Upper lobe of left lung (tissue), 6 donors: ENCODE data around the gene TMEM40. TPM values are rescaled to one million over a fixed set of nuclear protein-coding genes. Genes with fewer than 3 reads are reported as not detected.

Experiments used
- ATAC-seq, 2 donors: fragments of 200-7000 bp; cut with Tn5 transposase; one replicate each; pipeline ENCODE4 v1.9.1; 2022; ENCODE audit warnings: mild to moderate bottlenecking in 2 of 2, moderate library complexity in 2 of 2; ENCODE audit not compliant: low FRiP score in 2 of 2
- DNase-seq, 2 donors: peaks; one replicate each; pipeline ENCODE4 v3.0.0-alpha.2; 2019 to 2020
- H3K27ac ChIP-seq, 4 donors: fragments of 200-600 bp; sonication (generic); one replicate each; pipeline ENCODE4 v1.5.1; 2016 to 2019
- H3K27me3 ChIP-seq, 4 donors: fragments of 200-600 bp; sonication (generic); one replicate each; pipeline ENCODE4 v1.5.1; 2017 to 2019
- H3K36me3 ChIP-seq, 4 donors: fragments of 200-600 bp; sonication (generic); one replicate each; pipeline ENCODE4 v1.5.1; 2016 to 2019
- H3K4me1 ChIP-seq, 4 donors: fragments of 200-600 bp; sonication (generic); one replicate each; pipeline ENCODE4 v1.5.1; 2018 to 2019
- H3K4me3 ChIP-seq, 4 donors: fragments of 200-600 bp; sonication (generic); one replicate each; pipeline ENCODE4 v1.5.1; 2017 to 2019; ENCODE audit warnings: mild to moderate bottlenecking in 2 of 4, moderate library complexity in 1 of 4
- H3K9me3 ChIP-seq, 4 donors: fragments of 200-600 bp; sonication (generic); one replicate each; pipeline ENCODE4 v1.5.1; 2018 to 2019
- CTCF ChIP-seq, 6 experiments: fragments of 450-650 bp in 4 of 6; fragments of 200-600 bp in 2 of 6; sonication (generic) in 2 of 6; IDR thresholded peaks; one replicate each; pipeline ENCODE4 v1.5.1; 2016 to 2019; ENCODE audit warnings: antibody characterized with exemption in 6 of 6
- EP300 ChIP-seq, 4 donors: sonication (generic); formaldehyde crosslinking; IDR thresholded peaks; one replicate each; pipeline ENCODE4 v1.5.1; 2017; ENCODE audit warnings: antibody characterized with exemption in 4 of 4, control low read depth in 2 of 4
- POLR2A ChIP-seq, 4 donors: fragments of 450-650 bp; IDR thresholded peaks; one replicate each; pipeline ENCODE4 v1.5.1; 2016 to 2017; ENCODE audit warnings: antibody characterized with exemption in 4 of 4, mild to moderate bottlenecking in 2 of 4
- POLR2AphosphoS5 ChIP-seq, 2 donors: sonication (generic); formaldehyde crosslinking; IDR thresholded peaks; one replicate each; pipeline ENCODE4 v1.5.1; 2017; ENCODE audit warnings: antibody characterized with exemption in 2 of 2
- WGBS, 2 donors: methylation state at CpG; one replicate each; pipeline ENCODE4 v1.1.5; 2017 to 2018; 5-methylcytosine and 5-hydroxymethylcytosine counted together
- total RNA-seq, 6 donors: library from RNA; depleted of rRNA in 4 of 6; stranded (reverse); fragments of >200 nt in 4 of 6; gene quantifications; one replicate each; pipeline versions ENCODE4 v1.1.0 to v1.2.1, GENCODE V29; 2016 to 2021
- donor health status: DM: no; HTN: no; CAD: no; lungs with moderate emphysema.
- donor health status: DM: no; HTN: yes; CAD: no; lungs with severe emphysema.

The TMEM40 gene
- total RNA-seq = 1 to 10 TPM in 4 of 6 donors, under 1 TPM in 2; 0.30 to 5.3 (median 1.1) TPM

- no peaks in the 10 kb centered on the region for H3K27me3 ChIP-seq
- TF ChIP-seq POLR2A (IDR thresholded peaks at IDR 0.05) (no peak), CTCF (IDR thresholded peaks at IDR 0.05) (no peak), POLR2AphosphoS5 (IDR thresholded peaks at IDR 0.05) (no peak), EP300 (IDR thresholded peaks at IDR 0.05) (no peak)
- H3K27ac ChIP-seq = peak within 1 kb of the TSS; percentile 67 to 84 (median 76)
- no peak within 1 kb of the TSS for H3K4me3 ChIP-seq
- DNase-seq (peak in 1 of 2 donors; percentile 38), ATAC-seq (peak in 1 of 2 donors; percentile 21)
- H3K4me1 ChIP-seq = peaks cover 9 to 15% (median 11%) of the 10 kb centered on the region in 4 donors
- H3K9me3 ChIP-seq = no peaks in the 10 kb centered on the region
- 89 to 91% methylated on average over 9 to 10 of the region's 10 CpGs for WGBS, 2 donors
- no peaks in the 10 kb centered on the region for H3K36me3 ChIP-seq
These were observed at the start of gene TMEM40 for GRCh38 chr3:12759097-12759679. TSS of gene TMEM40 (minus strand) at chr3:12759259. CDS start at chr3:12749832, 9,427 bp downstream.

DNA sequence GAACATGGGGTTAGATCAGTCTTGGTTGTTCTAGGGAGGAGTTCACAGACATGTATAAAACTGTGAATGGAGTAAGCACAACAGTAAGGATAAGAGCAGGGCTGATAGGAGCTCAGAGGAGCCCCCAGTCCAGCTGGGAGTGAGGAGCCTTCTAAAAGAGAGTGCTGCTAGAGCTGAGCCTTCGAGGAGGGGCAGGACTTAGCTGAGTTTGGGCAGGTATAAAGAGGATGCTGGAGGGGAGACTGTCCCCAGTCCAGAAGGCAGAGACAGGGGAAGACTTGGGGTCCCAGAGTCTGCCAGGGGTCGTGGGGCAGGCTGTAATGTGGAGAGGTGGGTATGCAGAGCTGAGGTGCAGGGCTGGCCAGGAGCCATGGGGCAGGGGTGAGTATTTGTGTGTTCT lies 49.5 kb upstream of the TMEM40 start:
- no peaks in the 10 kb centered on the region for H3K9me3 ChIP-seq
- ATAC-seq = no peak
- peaks cover 0 to 15% (median 0%) of the 10 kb centered on the region in 4 donors for H3K36me3 ChIP-seq
- peaks cover 6 to 16% (median 8%) of the 10 kb centered on the region in 4 donors for H3K4me1 ChIP-seq
- no peak for DNase-seq
- whole genome bisulfite sequencing, 2 donors = 69 to 88% methylated on average over 2 of the region's 2 CpGs
- no peaks in the 10 kb centered on the region for H3K27me3 ChIP-seq
- peak overlapping the region in 1 of 4 donors; percentile 42 for H3K27ac ChIP-seq
- TF ChIP-seq EP300 (IDR thresholded peaks at IDR 0.05) (no peak), POLR2AphosphoS5 (IDR thresholded peaks at IDR 0.05) (no peak), POLR2A (IDR thresholded peaks at IDR 0.05) (no peak), CTCF (IDR thresholded peaks at IDR 0.05) (no peak)
- H3K4me3 ChIP-seq = no peak overlapping the region

GRCh38 chr3:12807601-12808359 lies 48.7 kb upstream of the TMEM40 start:
- H3K9me3 ChIP-seq = no peaks in the 10 kb centered on the region
- H3K27me3 ChIP-seq = no peaks in the 10 kb centered on the region
- 73 to 86% methylated on average over 4 to 7 of the region's 7 CpGs for WGBS, 2 donors
- no peak for DNase-seq
- H3K4me3 ChIP-seq = no peak overlapping the region
- H3K36me3 ChIP-seq = peaks cover 0 to 17% (median 1%) of the 10 kb centered on the region in 4 donors
- H3K4me1 ChIP-seq = peaks cover 6 to 16% (median 8%) of the 10 kb centered on the region in 4 donors
- no peak for ATAC-seq
- peak overlapping the region in 3 of 4 donors; percentile 30 to 42 (median 38) for H3K27ac ChIP-seq
- no peak for TF ChIP-seq CTCF (IDR thresholded peaks at IDR 0.05)
- no peak for TF ChIP-seq POLR2AphosphoS5 (IDR thresholded peaks at IDR 0.05)
- no peak for TF ChIP-seq EP300 (IDR thresholded peaks at IDR 0.05)
- TF ChIP-seq POLR2A (IDR thresholded peaks at IDR 0.05) = no peak

GRCh38 chr3:12807066-12807465 lies 48.0 kb upstream of the TMEM40 start:
- H3K36me3 ChIP-seq = peaks cover 0 to 17% (median 1%) of the 10 kb centered on the region in 4 donors
- no peaks in the 10 kb centered on the region for H3K9me3 ChIP-seq
- WGBS, 2 donors = 88 to 99% methylated on average over 8 to 9 of the region's 9 CpGs
- peak overlapping the region in 1 of 4 donors; percentile 46 for H3K27ac ChIP-seq
- DNase-seq (no peak), ATAC-seq (no peak)
- no peaks in the 10 kb centered on the region for H3K27me3 ChIP-seq
- H3K4me1 ChIP-seq = peaks cover 6 to 16% (median 8%) of the 10 kb centered on the region in 4 donors
- TF ChIP-seq EP300 (IDR thresholded peaks at IDR 0.05) (no peak), POLR2A (IDR thresholded peaks at IDR 0.05) (no peak), POLR2AphosphoS5 (IDR thresholded peaks at IDR 0.05) (no peak), CTCF (IDR thresholded peaks at IDR 0.05) (no peak)
- H3K4me3 ChIP-seq = no peak overlapping the region
